Neuronal stem cell (in vitro differentiated cells): Measurements from ENCODE around the gene PDE7B.

Source experiments
- DNase-seq: peaks from one replicate; pipeline ENCODE4 v3.0.0-alpha.2; 2013; ENCODE audit warnings: low spot score
- H2AFZ ChIP-seq: one replicate; pipeline ENCODE4 v1.6.1; 2013; ENCODE audit warnings: mild to moderate bottlenecking, low read length, inconsistent platforms
- H2AK5ac ChIP-seq: 2 replicates; pipeline ENCODE4 v1.6.1; 2013; ENCODE audit warnings: low read depth, mild to moderate bottlenecking, inconsistent platforms, low read length, moderate library complexity, mixed read lengths
- H2BK120ac ChIP-seq: 2 replicates; pipeline ENCODE4 v1.6.1; 2013; ENCODE audit warnings: low read depth, mild to moderate bottlenecking, inconsistent platforms, low read length, moderate library complexity, mixed read lengths
- H2BK12ac ChIP-seq: one replicate; pipeline ENCODE4 v1.6.1; 2013; ENCODE audit warnings: low read length, inconsistent platforms
- H2BK15ac ChIP-seq: 2 replicates; pipeline ENCODE4 v1.6.1; 2013; ENCODE audit warnings: mild to moderate bottlenecking, low read length, inconsistent platforms, mixed read lengths
- H2BK5ac ChIP-seq: one replicate; pipeline ENCODE4 v1.6.1; 2013; ENCODE audit warnings: inconsistent platforms, mild to moderate bottlenecking, low read length, moderate library complexity
- H3K14ac ChIP-seq: one replicate; pipeline ENCODE4 v1.6.1; 2013; ENCODE audit warnings: low read length, inconsistent platforms
- H3K18ac ChIP-seq: 2 replicates; pipeline ENCODE4 v1.6.1; 2013; ENCODE audit warnings: low read length, inconsistent platforms
- H3K23ac ChIP-seq: 2 replicates; pipeline ENCODE4 v1.6.1; 2013; ENCODE audit warnings: low read depth, mild to moderate bottlenecking, mixed read lengths, low read length, inconsistent platforms; ENCODE audit not compliant: poor library complexity
- H3K27ac ChIP-seq: replicated peaks from 3 replicates; pipeline ENCODE4 v1.5.1; 2013; ENCODE audit warnings: low read length, inconsistent platforms
- H3K27me3 ChIP-seq, 3 experiments: 2 replicates each; pipeline ENCODE4 v1.6.1; 2013; ENCODE audit warnings: low read length in 3 of 3, mild to moderate bottlenecking in 2 of 3, inconsistent platforms in 1 of 3, low read depth in 1 of 3, mixed read lengths in 1 of 3, moderate library complexity in 1 of 3; ENCODE audit not compliant: control insufficient read depth in 3 of 3, insufficient read depth in 3 of 3
- H3K36me3 ChIP-seq, 2 donors: replicated peaks in 1 of 2; 2 replicates each; pipeline ENCODE4 v1.6.1; 2013; ENCODE audit warnings: low read length in 2 of 2; ENCODE audit not compliant: control insufficient read depth in 2 of 2, insufficient read depth in 2 of 2
- H3K4ac ChIP-seq: 2 replicates; pipeline ENCODE4 v1.6.1; 2013; ENCODE audit warnings: inconsistent platforms, mild to moderate bottlenecking, low read length, moderate library complexity
- H3K4me1 ChIP-seq, 2 donors: 1 replicate in 1 of 2; 2 replicates in 1 of 2; pipeline ENCODE4 v1.6.1; 2013; ENCODE audit warnings: low read length in 2 of 2, low read depth in 1 of 2; ENCODE audit not compliant: control insufficient read depth in 2 of 2, insufficient read depth in 1 of 2
- H3K4me2 ChIP-seq: one replicate; pipeline ENCODE4 v1.6.1; 2013; ENCODE audit warnings: mild to moderate bottlenecking, low read length, inconsistent platforms; ENCODE audit not compliant: insufficient read depth, poor library complexity, severe bottlenecking
- H3K4me3 ChIP-seq, 2 donors: 2 replicates each; pipeline ENCODE4 v1.5.1; 2013; ENCODE audit warnings: low read length in 2 of 2, mild to moderate bottlenecking in 2 of 2, inconsistent platforms in 1 of 2, moderate library complexity in 1 of 2
- H3K79me1 ChIP-seq: one replicate; pipeline ENCODE4 v1.6.1; 2013; ENCODE audit warnings: low read depth, mild to moderate bottlenecking, inconsistent platforms, low read length, moderate library complexity
- H3K9ac ChIP-seq: one replicate; pipeline ENCODE4 v1.6.1; 2013; ENCODE audit warnings: mild to moderate bottlenecking, low read depth, low read length, inconsistent platforms; ENCODE audit not compliant: poor library complexity
- H3K9me3 ChIP-seq, 2 donors: replicated peaks in 1 of 2; 2 replicates each; pipeline versions ENCODE3 to v1.6.1; 2013; ENCODE audit warnings: low read length in 2 of 2, mild to moderate bottlenecking in 2 of 2, inconsistent platforms in 1 of 2, low read depth in 1 of 2, mixed read lengths in 1 of 2, moderate library complexity in 1 of 2; ENCODE audit not compliant: control insufficient read depth in 2 of 2, insufficient read depth in 1 of 2
- H4K8ac ChIP-seq: one replicate; pipeline ENCODE4 v1.6.1; 2013; ENCODE audit warnings: low read depth, mild to moderate bottlenecking, inconsistent platforms, low read length, moderate library complexity
- H4K91ac ChIP-seq: one replicate; pipeline ENCODE4 v1.6.1; 2013; ENCODE audit warnings: low read length, low read depth, mild to moderate bottlenecking, inconsistent platforms; ENCODE audit not compliant: poor library complexity
- WGBS, 2 donors: extraction: QIAGEN DNeasy Blood & Tissue Kit; methylation state at CpG; one replicate each; pipeline ENCODE4 v1.1.7; 2013; ENCODE audit warnings: missing lambda C conversion rate in 2 of 2, mixed read lengths in 1 of 2; ENCODE audit not compliant: insufficient read length in 2 of 2, insufficient replicate concordance in 1 of 2; ENCODE audit errors: extremely low coverage in 2 of 2; 5-methylcytosine and 5-hydroxymethylcytosine counted together

The PDE7B gene

DNA sequence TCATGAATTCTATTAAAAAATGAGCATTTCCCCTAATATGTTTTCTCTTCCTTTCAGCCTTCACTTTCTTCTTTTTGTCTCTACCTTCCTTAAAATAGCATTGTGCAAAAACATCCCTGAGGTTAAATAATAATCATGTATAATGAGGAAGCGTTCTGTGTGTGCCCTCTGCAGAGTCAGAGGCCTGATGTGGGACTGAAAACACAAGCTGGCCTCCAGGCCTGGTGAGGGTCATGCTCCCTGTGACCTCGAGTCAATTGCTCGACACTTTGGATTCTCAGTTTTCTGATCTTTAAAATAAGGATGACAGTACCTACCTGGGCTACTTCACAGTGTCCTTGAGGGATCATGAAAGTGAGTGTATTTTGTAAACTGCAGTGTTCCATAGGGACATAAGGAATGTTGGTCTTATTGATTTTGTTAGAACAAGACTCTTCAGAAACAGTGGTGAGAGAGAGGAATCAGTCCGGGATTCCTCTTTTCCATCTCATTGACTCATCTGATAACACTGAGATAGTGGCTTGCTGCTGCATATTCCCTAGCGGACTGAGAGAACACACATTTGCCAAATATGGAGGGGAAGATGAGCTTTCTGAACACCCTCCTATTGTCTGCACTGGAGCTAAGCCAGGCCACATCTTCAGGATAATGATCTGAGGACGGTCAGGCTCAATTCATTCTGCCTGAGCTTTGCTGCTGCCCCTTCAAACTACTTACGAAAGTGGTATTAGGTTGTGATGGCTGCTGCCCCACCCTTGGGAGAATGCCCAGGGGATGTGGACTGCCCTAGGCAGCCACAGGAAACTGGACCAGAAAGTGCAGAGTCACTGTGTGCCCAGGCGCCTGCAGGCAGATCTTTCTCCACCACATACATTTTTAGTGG is 39.6 kb upstream of the PDE7B start:
- no peak overlapping the region for H2BK5ac ChIP-seq
- no peaks in the 10 kb centered on the region for H3K36me3 ChIP-seq
- H3K27ac ChIP-seq = peak overlapping the region; percentile 9
- H4K91ac ChIP-seq = no peak overlapping the region
- no peak overlapping the region for H3K9ac ChIP-seq
- no peak overlapping the region for H2BK12ac ChIP-seq
- no peak overlapping the region for H3K14ac ChIP-seq
- WGBS, 2 donors = no CpG with 5 or more reads among the region's 8 CpGs
- H3K27me3 ChIP-seq = no peaks in the 10 kb centered on the region
- H2BK15ac ChIP-seq = no peak overlapping the region
- H3K18ac ChIP-seq = no peak overlapping the region
- no peaks in the 10 kb centered on the region for H3K9me3 ChIP-seq
- no peak overlapping the region for H3K23ac ChIP-seq
- H2AK5ac ChIP-seq = no peak overlapping the region
- H3K4me3 ChIP-seq = no peak overlapping the region
- no peak overlapping the region for H3K4ac ChIP-seq
- no peak overlapping the region for H4K8ac ChIP-seq
- peaks cover 2 to 12% of the 10 kb centered on the region in 2 donors for H3K4me1 ChIP-seq
- no peak overlapping the region for H3K4me2 ChIP-seq
- peak overlapping the region; percentile 70 for H2AFZ ChIP-seq
- H3K79me1 ChIP-seq = no peaks in the 10 kb centered on the region
- H2BK120ac ChIP-seq = no peak overlapping the region
- no peak for DNase-seq

DNA sequence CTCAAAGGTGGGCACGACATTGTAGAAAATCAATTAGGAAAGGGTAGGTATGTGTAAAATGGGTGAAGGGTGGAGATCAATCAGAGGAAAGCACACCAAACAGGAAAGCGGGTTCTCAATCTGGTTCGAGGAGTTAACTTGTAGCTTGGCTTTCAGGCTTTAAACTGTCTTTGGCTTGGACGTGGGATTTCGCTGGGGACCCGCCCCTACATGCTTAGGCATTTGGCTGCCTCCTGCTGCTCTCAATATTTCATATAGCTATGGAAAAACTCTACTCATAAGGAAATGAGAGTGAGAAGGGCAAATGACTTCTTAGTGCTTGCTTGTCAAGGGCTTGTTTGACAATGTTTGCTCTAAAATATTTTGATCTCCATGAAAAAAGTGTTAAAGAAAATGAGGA is 38.1 kb upstream of the PDE7B start:
- H3K4me1 ChIP-seq = peaks cover 2 to 12% of the 10 kb centered on the region in 2 donors
- H3K14ac ChIP-seq = no peak overlapping the region
- no peaks in the 10 kb centered on the region for H3K9me3 ChIP-seq
- H3K4me2 ChIP-seq = no peak overlapping the region
- H3K23ac ChIP-seq = no peak overlapping the region
- no peaks in the 10 kb centered on the region for H3K27me3 ChIP-seq
- WGBS, 2 donors = no CpG with 5 or more reads among the region's 6 CpGs
- H2BK5ac ChIP-seq = no peak overlapping the region
- no peak for DNase-seq
- no peak overlapping the region for H2BK15ac ChIP-seq
- H3K36me3 ChIP-seq = no peaks in the 10 kb centered on the region
- H2AK5ac ChIP-seq = no peak overlapping the region
- H3K9ac ChIP-seq = no peak overlapping the region
- H3K79me1 ChIP-seq = no peaks in the 10 kb centered on the region
- H3K4ac ChIP-seq = no peak overlapping the region
- H3K18ac ChIP-seq = no peak overlapping the region
- H3K27ac ChIP-seq = no peak overlapping the region
- no peak overlapping the region for H2BK12ac ChIP-seq
- H3K4me3 ChIP-seq = no peak overlapping the region
- H4K8ac ChIP-seq = no peak overlapping the region
- H4K91ac ChIP-seq = no peak overlapping the region
- H2BK120ac ChIP-seq = no peak overlapping the region
- no peak overlapping the region for H2AFZ ChIP-seq

- Histone ChIP-seq H3K4ac (no peak overlapping the region), H2AK5ac (no peak overlapping the region), H2BK12ac (no peak overlapping the region), H2BK120ac (no peak overlapping the region), H2BK5ac (no peak overlapping the region), H4K91ac (no peak overlapping the region), H2AFZ (no peak overlapping the region), H3K9ac (no peak overlapping the region), H3K36me3 (no peaks in the 10 kb centered on the region), H3K27ac (no peak overlapping the region), H4K8ac (no peak overlapping the region), H3K4me2 (no peak overlapping the region), H3K27me3 (no peaks in the 10 kb centered on the region), H3K4me3 (no peak overlapping the region), H2BK15ac (no peak overlapping the region), H3K4me1 (peaks cover 2 to 12% of the 10 kb centered on the region in 2 donors), H3K14ac (no peak overlapping the region), H3K79me1 (no peaks in the 10 kb centered on the region), H3K23ac (no peak overlapping the region), H3K9me3 (no peaks in the 10 kb centered on the region), H3K18ac (no peak overlapping the region)
- no CpG with 5 or more reads among the region's 4 CpGs for WGBS, 2 donors
- DNase-seq = no peak
Measured at GRCh38 chr6:135814043-135814442, 37.5 kb upstream of the PDE7B start.

DNA sequence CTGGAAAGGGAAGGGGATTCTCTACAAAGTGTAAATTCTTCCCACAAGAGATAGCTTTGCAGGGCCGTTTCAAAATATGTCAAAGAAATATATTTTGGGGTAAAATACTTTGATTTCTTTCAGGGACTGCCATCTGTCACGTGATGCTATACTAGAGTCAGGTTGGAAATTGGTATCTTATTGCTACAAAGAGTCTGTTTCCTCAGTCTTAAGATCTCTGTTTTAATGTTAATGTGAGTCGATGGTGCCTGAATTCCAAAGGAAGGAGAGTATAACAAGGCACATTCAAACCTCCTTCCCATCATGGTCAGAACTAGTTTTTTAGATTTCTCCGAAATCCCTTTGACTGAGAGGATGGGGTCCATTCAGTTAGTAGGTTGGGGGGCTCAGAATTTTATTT is 36.3 kb upstream of the PDE7B start:
- H3K27me3 ChIP-seq = no peaks in the 10 kb centered on the region
- H3K23ac ChIP-seq = no peak overlapping the region
- H2BK15ac ChIP-seq = no peak overlapping the region
- no peak for DNase-seq
- no peak overlapping the region for H3K4me3 ChIP-seq
- H2BK12ac ChIP-seq = no peak overlapping the region
- H3K4me1 ChIP-seq = peaks cover 2 to 12% of the 10 kb centered on the region in 2 donors
- no peak overlapping the region for H2BK5ac ChIP-seq
- no peak overlapping the region for H3K27ac ChIP-seq
- no peaks in the 10 kb centered on the region for H3K79me1 ChIP-seq
- H3K9me3 ChIP-seq = no peaks in the 10 kb centered on the region
- H3K4ac ChIP-seq = no peak overlapping the region
- no peak overlapping the region for H4K8ac ChIP-seq
- no peaks in the 10 kb centered on the region for H3K36me3 ChIP-seq
- no peak overlapping the region for H2BK120ac ChIP-seq
- H3K14ac ChIP-seq = no peak overlapping the region
- no peak overlapping the region for H3K18ac ChIP-seq
- H3K9ac ChIP-seq = no peak overlapping the region
- no CpG with 5 or more reads among the region's 4 CpGs for WGBS, 2 donors
- no peak overlapping the region for H3K4me2 ChIP-seq
- no peak overlapping the region for H2AFZ ChIP-seq
- no peak overlapping the region for H2AK5ac ChIP-seq
- H4K91ac ChIP-seq = no peak overlapping the region
